ENCODE results near the gene MT2A.

MT2A gene

GRCh38 chr16:56647641-56648431 is 39.5 kb downstream of the MT2A start:
- TF ChIP-seq SIN3A (IDR thresholded peaks at IDR 0.05; ENCODE audit: borderline replicate concordance, insufficient read depth, low read length) (no peak), POLR2AphosphoS5 (IDR thresholded peaks at IDR 0.05; ENCODE audit: low read depth, low read length) (no peak), FOXP2 (optimal IDR thresholded peaks at IDR 0.05; ENCODE audit: borderline replicate concordance, extremely low read depth, extremely low read length, insufficient read depth) (no peak), TAF1 (IDR thresholded peaks at IDR 0.05; ENCODE audit: borderline replicate concordance, insufficient read depth, low read length) (no peak), REST (IDR thresholded peaks at IDR 0.05; ENCODE audit: insufficient read depth in 1 of 2, low read depth in 2 of 2, low read length in 2 of 2) (no peak)

GRCh38 chr16:56649271-56649670 is 40.9 kb downstream of the MT2A start:
- TF ChIP-seq TAF1 (IDR thresholded peaks at IDR 0.05; ENCODE audit: borderline replicate concordance, insufficient read depth, low read length) (no peak), POLR2AphosphoS5 (IDR thresholded peaks at IDR 0.05; ENCODE audit: low read depth, low read length) (no peak), REST (IDR thresholded peaks at IDR 0.05; ENCODE audit: insufficient read depth in 1 of 2, low read depth in 2 of 2, low read length in 2 of 2) (no peak), SIN3A (IDR thresholded peaks at IDR 0.05; ENCODE audit: borderline replicate concordance, insufficient read depth, low read length) (no peak), FOXP2 (optimal IDR thresholded peaks at IDR 0.05; ENCODE audit: borderline replicate concordance, extremely low read depth, extremely low read length, insufficient read depth) (no peak)

- TF ChIP-seq REST (IDR thresholded peaks at IDR 0.05; ENCODE audit: insufficient read depth in 1 of 2, low read depth in 2 of 2, low read length in 2 of 2), result no peak
- no peak for TF ChIP-seq FOXP2 (optimal IDR thresholded peaks at IDR 0.05; ENCODE audit: borderline replicate concordance, extremely low read depth, extremely low read length, insufficient read depth)
- TF ChIP-seq TAF1 (IDR thresholded peaks at IDR 0.05; ENCODE audit: borderline replicate concordance, insufficient read depth, low read length), result no peak
Observed at GRCh38 chr16:56649820-56650219, 41.4 kb downstream of the MT2A start.

- TF ChIP-seq POLR2AphosphoS5 (IDR thresholded peaks at IDR 0.05; ENCODE audit: low read depth, low read length) (no peak), REST (IDR thresholded peaks at IDR 0.05; ENCODE audit: insufficient read depth in 1 of 2, low read depth in 2 of 2, low read length in 2 of 2) (no peak), FOXP2 (optimal IDR thresholded peaks at IDR 0.05; ENCODE audit: borderline replicate concordance, extremely low read depth, extremely low read length, insufficient read depth) (no peak), SIN3A (IDR thresholded peaks at IDR 0.05; ENCODE audit: borderline replicate concordance, insufficient read depth, low read length) (no peak), TAF1 (IDR thresholded peaks at IDR 0.05; ENCODE audit: borderline replicate concordance, insufficient read depth, low read length) (no peak)
Observed at GRCh38 chr16:56651586-56651985, 43.2 kb downstream of the MT2A start, which contains the start of gene MT1B. Gene MT1B (plus strand): TSS chr16:56651886. CDS start chr16:56651954, 68 bp downstream.

Data from PFSK-1 (cell line).